GM10266 (cell line): ENCODE data around the gene MAB21L3.

Experiments used
- DNase-seq: peaks from one replicate; pipeline ENCODE4 v3.0.0; 2012; ENCODE audit errors: extremely low spot score
- CTCF ChIP-seq: IDR thresholded peaks from 2 replicates; pipeline ENCODE4 v1.5.1; 2012; ENCODE audit warnings: mild to moderate bottlenecking, low read depth; ENCODE audit not compliant: control insufficient read depth, insufficient read depth; ENCODE audit errors: missing control alignments

The MAB21L3 gene

GRCh38 chr1:116110567-116111523 lies at the start of gene MAB21L3:
Gene MAB21L3, plus strand, starts transcription at chr1:116111399. Its CDS starts 1,217 bp downstream, at chr1:116112616.
- DNase-seq: no peak
- TF ChIP-seq CTCF: no peak

- TF ChIP-seq CTCF: no peak
- no peak for DNase-seq
These were observed 49.0 kb upstream of the MAB21L3 start for GRCh38 chr1:116062201-116062600.

GRCh38 chr1:116064616-116065015 lies 46.6 kb upstream of the MAB21L3 start:
- TF ChIP-seq CTCF: no peak
- no peak for DNase-seq

- no peak for DNase-seq
- TF ChIP-seq CTCF: no peak
These were observed 44.2 kb upstream of the MAB21L3 start for GRCh38 chr1:116066868-116067565.

- no peak for DNase-seq
- TF ChIP-seq CTCF: no peak
These were observed 43.7 kb upstream of the MAB21L3 start for GRCh38 chr1:116067566-116067890.

GRCh38 chr1:116075575-116075974 lies 35.6 kb upstream of the MAB21L3 start:
- no peak for DNase-seq
- no peak for TF ChIP-seq CTCF

GRCh38 chr1:116075990-116076389 lies 35.2 kb upstream of the MAB21L3 start:
- DNase-seq: no peak
- TF ChIP-seq CTCF: no peak
